ENCODE measurements around the gene MITF.

- TF ChIP-seq POLR2A (IDR thresholded peaks at IDR 0.05; ENCODE audit: low read length) (no peak), GATA1 (IDR thresholded peaks at IDR 0.05; ENCODE audit: low read depth, low read length) (no peak)
Observed at GRCh38 chr3:69869643-69870042, 130.4 kb downstream of the MITF start.
